Placental pericyte (primary cell): ENCODE data around the gene FAM216B. TPM values are rescaled to one million over a fixed set of nuclear protein-coding genes. Genes with fewer than 3 reads are reported as not detected.

Experiments used
- total RNA-seq: library from RNA; depleted of rRNA; stranded (reverse); fragments of >200 nt; gene quantifications from 2 replicates; pipeline ENCODE4 v1.2.3, GENCODE V29; 2012

FAM216B gene
- not detected in 2 replicates for total RNA-seq

GRCh38 chr13:42781352-42781751 lies at the start of gene FAM216B:
Gene FAM216B, plus strand, starts transcription at chr13:42781584. Its CDS starts 2,484 bp downstream, at chr13:42784068.

Other genes with a start within 250 kb of the FAM216B start
- 0.14 TPM in 1 of 2 replicates, not detected in the other for gene TNFSF11, start 207.4 kb upstream of the FAM216B start, total RNA-seq
- gene EPSTI1, start 210.7 kb downstream of the FAM216B start, total RNA-seq = 2.6 and 4.2 TPM in 2 replicates
- gene DNAJC15, start 242.0 kb downstream of the FAM216B start, total RNA-seq = 11.3 and 12.9 TPM in 2 replicates